Measurements from ENCODE around the gene FBXL13.
A peak's percentile ranks its signal among the peaks of the same experiment; 100 is the strongest.

FBXL13 gene

GRCh38 chr7:102874966-102875365, 199.6 kb downstream of the FBXL13 start:
- DNase-seq (ENCODE audit: extremely low read depth, low read depth), result no peak
- TF ChIP-seq, protein P1, sequence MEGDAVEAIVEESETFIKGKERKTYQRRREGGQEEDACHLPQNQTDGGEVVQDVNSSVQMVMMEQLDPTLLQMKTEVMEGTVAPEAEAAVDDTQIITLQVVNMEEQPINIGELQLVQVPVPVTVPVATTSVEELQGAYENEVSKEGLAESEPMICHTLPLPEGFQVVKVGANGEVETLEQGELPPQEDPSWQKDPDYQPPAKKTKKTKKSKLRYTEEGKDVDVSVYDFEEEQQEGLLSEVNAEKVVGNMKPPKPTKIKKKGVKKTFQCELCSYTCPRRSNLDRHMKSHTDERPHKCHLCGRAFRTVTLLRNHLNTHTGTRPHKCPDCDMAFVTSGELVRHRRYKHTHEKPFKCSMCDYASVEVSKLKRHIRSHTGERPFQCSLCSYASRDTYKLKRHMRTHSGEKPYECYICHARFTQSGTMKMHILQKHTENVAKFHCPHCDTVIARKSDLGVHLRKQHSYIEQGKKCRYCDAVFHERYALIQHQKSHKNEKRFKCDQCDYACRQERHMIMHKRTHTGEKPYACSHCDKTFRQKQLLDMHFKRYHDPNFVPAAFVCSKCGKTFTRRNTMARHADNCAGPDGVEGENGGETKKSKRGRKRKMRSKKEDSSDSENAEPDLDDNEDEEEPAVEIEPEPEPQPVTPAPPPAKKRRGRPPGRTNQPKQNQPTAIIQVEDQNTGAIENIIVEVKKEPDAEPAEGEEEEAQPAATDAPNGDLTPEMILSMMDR (IDR thresholded peaks at IDR 0.05; ENCODE audit: low read depth, low read length, missing control alignments), result no peak
- no peak overlapping the region for H3K4me3 ChIP-seq (replicated peaks; ENCODE audit: low read depth, low read length)

DNA sequence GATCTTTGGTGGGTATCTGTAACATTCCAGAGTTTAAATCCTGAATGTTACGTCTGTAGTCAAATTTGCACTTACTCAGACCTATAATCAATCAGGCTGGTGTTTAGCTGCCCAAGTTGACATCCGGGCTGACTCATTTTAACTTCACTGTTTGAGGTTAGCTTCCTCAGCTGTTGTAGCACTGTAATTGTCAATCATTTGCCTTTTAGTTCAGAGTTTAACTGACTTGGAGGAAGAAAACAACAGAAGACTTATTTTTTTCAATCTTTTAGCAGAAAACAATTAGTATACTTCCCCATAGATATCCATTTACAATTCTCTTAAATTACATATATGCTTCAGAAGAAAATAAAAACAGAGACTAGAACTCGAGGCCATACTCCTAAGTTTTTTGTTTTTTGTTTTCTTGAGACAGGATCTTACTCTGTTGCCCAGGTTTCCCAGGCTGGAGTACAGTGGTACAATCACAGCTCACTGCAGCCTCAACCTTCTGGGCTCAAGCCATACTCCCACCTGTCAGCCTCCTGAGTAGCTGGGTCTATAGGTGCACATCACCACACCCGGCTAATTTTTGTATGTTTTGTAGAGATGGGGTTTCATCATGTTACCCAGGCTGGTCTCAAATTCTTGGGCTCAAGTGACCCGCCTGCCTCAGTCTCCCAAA, 200.3 kb downstream of the FBXL13 start:
- H3K4me3 ChIP-seq (replicated peaks; ENCODE audit: low read depth, low read length), result no peak overlapping the region
- peak; percentile 46 for DNase-seq (ENCODE audit: extremely low read depth, low read depth)
- TF ChIP-seq, protein P1 (IDR thresholded peaks at IDR 0.05; ENCODE audit: low read depth, low read length, missing control alignments), result no peak

- TF ChIP-seq, protein P1 (IDR thresholded peaks at IDR 0.05; ENCODE audit: low read depth, low read length, missing control alignments), result no peak
- H3K4me3 ChIP-seq (replicated peaks; ENCODE audit: low read depth, low read length), result no peak overlapping the region
- DNase-seq (ENCODE audit: extremely low read depth, low read depth), result no peak
These were observed 201.0 kb downstream of the FBXL13 start for GRCh38 chr7:102873470-102874165.

DNA sequence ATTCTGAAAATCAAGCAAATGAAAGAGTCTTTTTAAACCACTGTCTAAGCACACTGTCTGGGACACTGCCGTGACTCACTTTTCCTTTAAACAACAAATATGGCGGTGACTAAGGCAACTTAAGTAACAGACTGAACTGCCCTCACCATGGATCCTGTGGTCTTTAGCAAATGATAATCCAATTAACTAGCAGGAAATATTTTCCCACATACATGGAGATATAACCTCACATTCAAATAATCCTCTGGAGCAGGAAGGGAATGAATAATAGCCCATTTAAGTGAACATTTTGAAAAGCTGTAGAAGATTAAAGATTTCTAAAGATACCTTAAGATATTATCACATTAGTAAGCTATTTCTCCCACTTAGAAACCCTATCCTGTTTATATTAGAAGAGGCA, 202.1 kb downstream of the FBXL13 start:
- H3K4me3 ChIP-seq (replicated peaks; ENCODE audit: low read depth, low read length), result no peak overlapping the region
- DNase-seq (ENCODE audit: extremely low read depth, low read depth), result peak; percentile 64
- TF ChIP-seq, protein P1 (IDR thresholded peaks at IDR 0.05; ENCODE audit: low read depth, low read length, missing control alignments), result no peak

- H3K4me3 ChIP-seq (replicated peaks; ENCODE audit: low read depth, low read length), result no peak overlapping the region
- TF ChIP-seq, protein P1 (IDR thresholded peaks at IDR 0.05; ENCODE audit: low read depth, low read length, missing control alignments), result no peak
- no peak for DNase-seq (ENCODE audit: extremely low read depth, low read depth)
These were observed 205.4 kb downstream of the FBXL13 start for GRCh38 chr7:102869195-102869594.

DNA sequence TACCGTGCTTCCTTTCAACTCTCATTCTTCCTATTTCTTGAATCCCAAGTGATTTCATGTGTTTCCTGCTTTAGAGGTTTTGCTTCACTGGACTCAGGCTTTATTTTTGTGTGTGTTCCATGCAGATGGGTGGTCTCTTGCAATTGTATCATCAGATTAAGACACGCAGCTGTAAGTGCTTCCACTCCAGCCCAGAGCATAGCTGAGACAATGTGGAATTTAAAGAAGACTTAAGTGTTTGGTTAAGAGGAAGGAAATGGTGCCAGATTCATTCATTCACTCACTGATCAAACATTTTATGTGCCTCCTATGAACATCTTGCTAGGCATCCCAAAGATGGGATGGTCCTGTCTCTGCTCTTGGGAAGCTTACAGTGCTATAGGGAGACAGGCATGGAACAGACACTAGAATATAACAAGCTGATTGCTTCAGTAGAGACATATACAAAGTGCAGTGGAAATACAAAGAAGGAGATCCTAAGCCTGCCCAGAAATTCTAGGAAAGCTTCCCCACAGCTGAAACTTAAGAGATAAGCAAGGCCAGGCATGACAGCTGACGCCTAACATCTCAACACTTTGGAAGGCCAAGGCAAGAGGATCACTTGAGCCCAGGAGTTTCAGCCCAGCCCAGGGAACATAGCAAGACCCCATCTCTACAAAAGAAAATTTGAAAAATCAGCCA, 207.9 kb downstream of the FBXL13 start:
- no peak for DNase-seq (ENCODE audit: extremely low read depth, low read depth)
- TF ChIP-seq, protein P1 (IDR thresholded peaks at IDR 0.05; ENCODE audit: low read depth, low read length, missing control alignments), result no peak
- no peak overlapping the region for H3K4me3 ChIP-seq (replicated peaks; ENCODE audit: low read depth, low read length)
